Mucosa of rectum (tissue), 2 donors: ENCODE results near the gene C20orf202.

Experiments
- H3K27ac ChIP-seq, 2 donors: one replicate each; pipeline ENCODE4 v1.7.0; 2013; ENCODE audit warnings: inconsistent platforms in 2 of 2, low read depth in 2 of 2, low read length in 2 of 2
- H3K27me3 ChIP-seq, 2 donors: one replicate each; pipeline ENCODE4 v1.7.0; 2013; ENCODE audit warnings: low read length in 2 of 2; ENCODE audit not compliant: control insufficient read depth in 2 of 2, insufficient read depth in 2 of 2
- H3K36me3 ChIP-seq, 2 donors: one replicate each; pipeline ENCODE4 v1.7.0; 2013; ENCODE audit warnings: low read length in 2 of 2; ENCODE audit not compliant: control insufficient read depth in 2 of 2, insufficient read depth in 2 of 2
- H3K4me1 ChIP-seq, 2 donors: one replicate each; pipeline ENCODE4 v1.7.0; 2013; ENCODE audit warnings: low read length in 2 of 2, mild to moderate bottlenecking in 1 of 2; ENCODE audit not compliant: control insufficient read depth in 2 of 2, insufficient read depth in 2 of 2
- H3K4me3 ChIP-seq, 2 donors: one replicate each; pipeline ENCODE4 v1.7.0; 2013; ENCODE audit warnings: low read length in 2 of 2
- H3K9ac ChIP-seq, 2 donors: one replicate each; pipeline ENCODE4 v1.7.0; 2013; ENCODE audit warnings: low read length in 2 of 2, low read depth in 1 of 2, mild to moderate bottlenecking in 1 of 2
- H3K9me3 ChIP-seq, 2 donors: one replicate each; pipeline ENCODE4 v1.7.0; 2013; ENCODE audit warnings: low read length in 2 of 2; ENCODE audit not compliant: control insufficient read depth in 2 of 2
- donor health status: healthy.
- donor health status: Normal muscosa, but diverticular disease.

The C20orf202 gene

GRCh38 chr20:1190847-1191246 is 12.4 kb upstream of the C20orf202 start:
- Histone ChIP-seq H3K4me3 (no peak overlapping the region), H3K27me3 (no peaks in the 10 kb centered on the region), H3K27ac (no peak overlapping the region), H3K9ac (no peak overlapping the region), H3K36me3 (no peaks in the 10 kb centered on the region), H3K9me3 (no peaks in the 10 kb centered on the region), H3K4me1 (peaks cover 3 to 23% of the 10 kb centered on the region in 2 donors)

GRCh38 chr20:1191299-1191698 is 12.0 kb upstream of the C20orf202 start:
- no peak overlapping the region for H3K27ac ChIP-seq
- H3K27me3 ChIP-seq = no peaks in the 10 kb centered on the region

GRCh38 chr20:1195226-1195625 is 8.0 kb upstream of the C20orf202 start:
- Histone ChIP-seq H3K4me3 (no peak overlapping the region), H3K9me3 (no peaks in the 10 kb centered on the region), H3K9ac (no peak overlapping the region), H3K27me3 (no peaks in the 10 kb centered on the region), H3K4me1 (no peaks in the 10 kb centered on the region), H3K27ac (no peak overlapping the region), H3K36me3 (no peaks in the 10 kb centered on the region)

More at GRCh38 chr20:1191299-1191698, 12.0 kb upstream of the C20orf202 start:
- Histone ChIP-seq H3K4me3 (no peak overlapping the region), H3K4me1 (peaks cover 2 to 20% of the 10 kb centered on the region in 2 donors), H3K9me3 (no peaks in the 10 kb centered on the region), H3K9ac (no peak overlapping the region), H3K36me3 (no peaks in the 10 kb centered on the region)

- no peaks in the 10 kb centered on the region for H3K9me3 ChIP-seq
- H3K4me1 ChIP-seq = no peaks in the 10 kb centered on the region
- H3K36me3 ChIP-seq = no peaks in the 10 kb centered on the region
- no peak overlapping the region for H3K4me3 ChIP-seq
- no peaks in the 10 kb centered on the region for H3K27me3 ChIP-seq
- H3K27ac ChIP-seq = no peak overlapping the region
- no peak overlapping the region for H3K9ac ChIP-seq
Observed at GRCh38 chr20:1196634-1197033, 6.6 kb upstream of the C20orf202 start.

- H3K9me3 ChIP-seq = no peaks in the 10 kb centered on the region
- H3K27ac ChIP-seq = no peak overlapping the region
- H3K4me3 ChIP-seq = no peak overlapping the region
- no peaks in the 10 kb centered on the region for H3K36me3 ChIP-seq
- no peaks in the 10 kb centered on the region for H3K27me3 ChIP-seq
- H3K9ac ChIP-seq = no peak overlapping the region
- H3K4me1 ChIP-seq = no peaks in the 10 kb centered on the region
Observed at GRCh38 chr20:1197801-1198200, 5.5 kb upstream of the C20orf202 start.

- Histone ChIP-seq H3K36me3 (no peaks in the 10 kb centered on the region), H3K4me1 (peaks cover 0 to 5% of the 10 kb centered on the region in 2 donors), H3K9me3 (no peaks in the 10 kb centered on the region), H3K4me3 (no peak overlapping the region), H3K9ac (no peak overlapping the region), H3K27ac (no peak overlapping the region), H3K27me3 (no peaks in the 10 kb centered on the region)
Observed at GRCh38 chr20:1198751-1199150, 4.5 kb upstream of the C20orf202 start.

GRCh38 chr20:1199212-1199873 is 3.9 kb upstream of the C20orf202 start:
- Histone ChIP-seq H3K9me3 (no peaks in the 10 kb centered on the region), H3K27ac (no peak overlapping the region), H3K27me3 (no peaks in the 10 kb centered on the region), H3K9ac (no peak overlapping the region), H3K4me1 (peaks cover under 1 to 6% of the 10 kb centered on the region in 2 donors), H3K4me3 (no peak overlapping the region), H3K36me3 (no peaks in the 10 kb centered on the region)

- H3K4me1 ChIP-seq = peaks cover 3 to 6% of the 10 kb centered on the region in 2 donors
- no peak overlapping the region for H3K27ac ChIP-seq
- H3K36me3 ChIP-seq = no peaks in the 10 kb centered on the region
- no peaks in the 10 kb centered on the region for H3K9me3 ChIP-seq
- no peak overlapping the region for H3K9ac ChIP-seq
- no peaks in the 10 kb centered on the region for H3K27me3 ChIP-seq
- H3K4me3 ChIP-seq = no peak overlapping the region
Observed at GRCh38 chr20:1199964-1200363, 3.3 kb upstream of the C20orf202 start.

- Histone ChIP-seq H3K36me3 (no peaks in the 10 kb centered on the region), H3K9ac (no peak overlapping the region), H3K4me1 (peaks cover 3 to 6% of the 10 kb centered on the region in 2 donors), H3K9me3 (no peaks in the 10 kb centered on the region), H3K4me3 (no peak overlapping the region), H3K27ac (no peak overlapping the region), H3K27me3 (no peaks in the 10 kb centered on the region)
Observed at GRCh38 chr20:1203630-1204029, 376 bp downstream of the C20orf202 start.

- no peaks in the 10 kb centered on the region for H3K27me3 ChIP-seq
- no peaks in the 10 kb centered on the region for H3K36me3 ChIP-seq
- peaks cover 3 to 6% of the 10 kb centered on the region in 2 donors for H3K4me1 ChIP-seq
- H3K9ac ChIP-seq = no peak overlapping the region
- no peak overlapping the region for H3K27ac ChIP-seq
- no peaks in the 10 kb centered on the region for H3K9me3 ChIP-seq
- H3K4me3 ChIP-seq = no peak overlapping the region
Observed at GRCh38 chr20:1204113-1204512, 859 bp downstream of the C20orf202 start.
